HG03469 (cell line): ENCODE measurements around the gene ADAMTS8.
"Not testable (repeated sequence)": the region's sequence is repeated elsewhere in the genome, so short reads cannot be mapped to it uniquely, and the experiment has no call there.

Experiments used
- ATAC-seq: cut with Tn5 transposase; IDR thresholded peaks from one replicate; pipeline ENCODE4 v1.9.1; 2021; ENCODE audit warnings: mild to moderate bottlenecking, moderate library complexity, moderate number of reproducible peaks; ENCODE audit not compliant: unreplicated experiment

The ADAMTS8 gene

DNA sequence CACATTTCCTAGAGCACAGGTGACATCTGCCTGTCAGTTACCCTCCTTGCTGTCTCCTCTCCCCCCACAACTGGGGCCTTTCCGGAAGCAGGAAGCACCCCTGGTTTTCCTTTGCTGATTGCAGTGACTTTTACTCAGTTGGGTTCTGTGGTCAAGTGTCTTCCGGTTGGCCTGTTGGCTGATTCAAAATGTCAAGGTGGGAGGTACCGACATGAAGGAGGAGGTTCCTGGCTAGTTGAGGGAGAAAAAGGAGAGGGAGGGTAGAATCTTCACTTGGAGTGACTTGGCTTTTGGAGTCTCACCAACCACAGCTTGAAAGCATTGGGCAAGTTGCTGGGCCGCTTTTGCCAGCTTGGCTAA lies 10.7 kb upstream of the ADAMTS8 start:
- ATAC-seq: no peak

DNA sequence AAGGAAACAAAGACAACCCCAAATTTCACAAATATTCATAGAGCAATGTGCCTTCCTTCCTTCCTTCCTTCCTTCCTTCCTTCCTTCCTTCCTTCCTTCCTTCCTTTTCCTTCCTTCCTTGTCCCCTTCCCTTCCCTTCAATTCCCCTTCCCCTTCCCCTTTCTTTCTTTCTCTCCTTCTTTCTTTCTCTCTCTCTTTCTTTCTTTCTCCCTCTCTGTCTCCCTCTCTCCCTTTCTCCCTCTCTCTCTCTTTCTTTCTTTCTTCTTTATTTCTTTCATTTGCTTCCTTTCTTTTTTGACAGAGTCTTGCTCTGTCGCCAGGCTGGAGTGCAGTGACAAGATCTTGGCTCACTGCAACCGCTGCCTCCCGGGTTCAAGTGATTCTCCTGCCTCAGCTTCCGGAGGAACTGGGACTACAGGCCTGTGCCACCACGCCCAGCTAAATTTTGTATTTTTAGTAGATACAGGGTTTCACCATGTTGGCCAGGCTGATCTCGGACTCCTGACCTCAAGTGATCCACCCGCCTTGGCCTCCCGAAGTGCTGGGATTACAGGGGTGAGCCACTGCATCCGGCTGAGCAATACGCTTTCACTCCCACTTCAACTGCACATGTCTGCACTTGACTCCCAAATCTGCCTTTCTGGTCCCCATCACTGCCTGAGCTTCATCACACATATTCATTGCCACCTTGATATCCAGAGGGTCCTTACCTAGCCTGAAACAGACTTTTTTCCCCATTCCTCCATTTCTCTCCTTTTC lies 10.2 kb upstream of the ADAMTS8 start:
- not testable (repeated sequence) for ATAC-seq

DNA sequence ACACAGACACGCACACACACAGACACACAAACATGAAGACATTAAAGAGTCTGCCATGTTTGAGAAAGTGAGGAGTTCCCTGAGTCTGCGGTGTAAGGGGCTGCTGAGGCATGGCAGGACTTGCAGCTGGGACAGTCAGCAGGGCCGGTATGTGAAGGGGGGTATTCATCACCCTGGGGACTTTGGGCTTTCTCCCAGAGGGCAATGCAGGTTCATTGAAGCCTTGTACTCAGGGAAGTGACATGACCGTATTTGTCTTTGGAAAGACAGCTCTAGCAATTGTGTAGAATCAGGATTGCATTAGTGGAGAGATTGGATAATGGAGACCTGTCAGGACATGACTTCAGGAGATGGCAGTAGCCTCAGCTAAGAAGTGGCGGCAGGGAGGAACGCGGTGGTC lies 9.4 kb upstream of the ADAMTS8 start:
- ATAC-seq: no peak

DNA sequence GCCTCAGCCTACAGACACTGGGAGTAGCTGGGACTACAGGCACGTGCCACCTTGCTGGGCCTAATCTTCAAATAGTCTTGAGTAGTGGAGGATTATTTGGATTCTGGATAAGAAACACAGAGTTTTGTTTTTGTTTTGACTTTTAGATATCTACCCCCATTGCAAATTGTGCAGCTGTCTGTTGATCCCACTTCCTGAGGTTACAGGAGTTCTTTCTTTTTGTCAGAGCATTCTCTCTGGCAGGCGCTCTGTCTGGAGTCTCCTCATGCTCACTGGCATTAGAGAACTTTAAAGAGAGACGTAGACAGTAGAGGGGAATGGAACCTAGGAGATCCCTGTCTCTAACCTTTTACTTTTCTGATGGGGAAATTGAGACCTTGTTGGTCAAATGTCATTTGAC lies 7.8 kb upstream of the ADAMTS8 start:
- no peak for ATAC-seq

DNA sequence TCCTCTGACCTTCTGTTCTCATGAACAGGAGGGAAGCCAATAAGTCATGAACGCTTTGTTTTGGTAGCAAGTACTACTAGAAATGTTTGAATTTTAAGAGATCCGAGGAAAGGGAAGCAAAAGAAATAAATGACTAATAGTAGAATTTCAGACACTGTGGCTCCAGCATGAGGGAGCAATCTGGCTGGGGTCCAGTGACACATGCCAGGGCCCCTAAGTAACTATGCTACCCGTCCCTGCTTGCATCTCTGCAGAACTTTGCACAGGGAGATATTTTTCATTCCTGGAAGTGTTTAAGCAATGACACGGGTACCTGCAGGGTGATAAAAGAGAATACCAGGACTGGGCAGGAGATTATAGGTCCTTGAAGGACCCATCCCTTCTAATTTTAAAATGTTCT lies 7.3 kb upstream of the ADAMTS8 start:
- no peak for ATAC-seq

DNA sequence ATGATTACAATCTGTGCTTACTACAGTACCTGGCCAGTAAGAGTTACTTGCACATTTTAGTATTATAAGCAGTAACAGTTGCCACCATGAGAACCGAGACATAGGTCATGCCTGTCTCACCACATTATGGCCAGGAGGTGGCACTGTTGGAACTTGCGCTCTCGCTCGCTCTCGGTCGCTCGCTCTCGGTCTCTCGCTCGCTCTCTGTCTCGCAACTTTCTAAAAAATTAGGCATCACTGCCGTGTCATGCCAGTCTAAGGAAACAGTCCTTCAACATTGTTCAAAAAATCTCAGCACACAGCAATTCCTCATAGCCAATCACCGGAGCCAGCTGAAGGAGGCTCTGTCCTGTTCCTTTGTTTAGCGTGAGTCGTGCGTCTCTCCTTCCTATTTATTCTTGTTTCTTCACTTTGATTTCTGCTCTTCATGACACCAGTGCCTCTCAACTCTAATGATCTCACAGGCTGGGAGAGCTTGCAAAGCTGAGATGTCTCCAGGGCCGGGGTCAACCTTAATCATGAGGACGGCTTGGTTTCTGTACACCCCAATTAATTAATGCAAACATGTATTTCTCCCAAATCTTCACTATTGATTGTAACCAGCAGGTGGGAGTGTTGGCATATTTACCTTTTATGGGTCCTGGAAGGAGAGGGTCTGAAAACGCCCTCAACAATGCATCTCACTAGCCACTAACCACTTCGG lies 6.3 kb upstream of the ADAMTS8 start:
- peak; percentile 90 for ATAC-seq

DNA sequence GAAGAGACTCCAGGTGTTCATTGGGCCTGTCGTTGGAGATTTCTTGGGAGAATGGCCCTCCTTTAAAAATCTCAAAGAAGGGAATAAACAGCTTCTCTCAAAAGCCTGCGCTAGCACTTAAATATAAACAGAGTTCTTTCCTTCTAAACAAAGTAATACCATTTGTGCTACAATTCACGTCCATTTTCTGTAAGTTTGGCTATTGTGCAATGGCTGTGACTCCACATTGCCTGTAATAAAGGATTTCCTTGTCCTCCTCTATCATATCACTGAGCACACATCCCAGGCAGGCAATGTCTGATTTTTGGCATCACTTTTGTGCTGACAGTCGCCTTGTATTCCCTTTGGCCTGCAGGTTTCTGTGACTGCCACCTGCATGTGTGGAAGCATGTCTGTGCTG lies 4.9 kb upstream of the ADAMTS8 start:
- no peak for ATAC-seq

DNA sequence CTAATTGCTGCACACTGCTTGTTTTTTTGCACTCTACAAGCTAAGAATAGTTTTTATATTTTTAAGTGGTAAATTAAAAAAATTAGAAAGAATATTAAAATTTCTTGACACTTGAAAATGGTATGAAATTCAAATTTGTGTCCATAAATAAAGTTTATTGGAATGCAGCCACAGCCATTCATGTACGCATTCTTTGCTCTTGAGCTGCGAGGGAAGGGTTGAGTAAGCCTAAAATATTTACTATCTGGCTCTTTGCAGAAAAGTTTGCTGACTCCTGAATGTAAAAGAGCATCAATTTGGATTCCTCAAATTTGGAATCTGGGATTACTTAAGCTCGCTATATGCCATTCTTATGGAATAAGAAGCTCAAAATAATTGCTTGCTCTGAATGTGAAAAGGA lies 3.4 kb upstream of the ADAMTS8 start:
- no peak for ATAC-seq

DNA sequence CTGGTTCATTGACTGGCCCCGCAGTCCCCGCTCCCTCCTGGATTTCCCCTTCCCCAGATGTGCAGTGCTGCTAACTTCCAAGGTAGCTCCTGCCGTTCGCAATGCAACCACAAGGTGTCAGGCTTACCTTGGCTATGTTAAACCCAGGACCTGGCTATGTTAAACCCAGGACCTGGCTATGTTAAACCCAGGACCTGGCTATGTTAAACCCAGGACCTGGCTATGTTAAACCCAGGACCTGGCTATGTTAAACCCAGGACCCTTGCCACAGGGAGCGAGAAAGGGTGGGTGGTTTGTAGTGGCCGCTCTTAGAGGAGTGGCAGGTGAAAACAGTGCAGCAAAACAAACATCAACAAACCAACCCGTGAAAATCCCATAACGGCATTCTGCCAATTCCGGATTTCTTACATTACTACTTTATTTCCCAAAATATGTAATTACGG lies 2.9 kb upstream of the ADAMTS8 start:
- peak; percentile 41 for ATAC-seq

DNA sequence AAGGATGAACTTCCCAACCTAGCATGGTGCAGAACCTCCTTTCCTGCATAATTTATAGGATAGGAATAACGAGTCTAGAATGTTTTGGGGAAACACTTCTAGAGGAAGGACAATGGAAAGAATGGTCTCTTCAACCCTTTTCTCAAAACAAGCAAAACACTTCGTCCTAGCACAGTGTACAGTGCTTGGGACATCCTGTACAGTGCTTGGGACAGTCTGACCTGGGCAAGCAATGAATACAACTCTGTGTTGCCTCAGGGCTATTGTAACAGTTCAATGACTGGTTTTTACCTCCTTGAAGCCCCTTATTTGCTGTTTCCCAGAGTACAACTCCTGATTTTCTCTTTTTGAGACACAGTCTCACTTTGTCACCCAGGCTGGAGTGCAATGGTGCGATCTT lies 1.6 kb upstream of the ADAMTS8 start:
- no peak for ATAC-seq

DNA sequence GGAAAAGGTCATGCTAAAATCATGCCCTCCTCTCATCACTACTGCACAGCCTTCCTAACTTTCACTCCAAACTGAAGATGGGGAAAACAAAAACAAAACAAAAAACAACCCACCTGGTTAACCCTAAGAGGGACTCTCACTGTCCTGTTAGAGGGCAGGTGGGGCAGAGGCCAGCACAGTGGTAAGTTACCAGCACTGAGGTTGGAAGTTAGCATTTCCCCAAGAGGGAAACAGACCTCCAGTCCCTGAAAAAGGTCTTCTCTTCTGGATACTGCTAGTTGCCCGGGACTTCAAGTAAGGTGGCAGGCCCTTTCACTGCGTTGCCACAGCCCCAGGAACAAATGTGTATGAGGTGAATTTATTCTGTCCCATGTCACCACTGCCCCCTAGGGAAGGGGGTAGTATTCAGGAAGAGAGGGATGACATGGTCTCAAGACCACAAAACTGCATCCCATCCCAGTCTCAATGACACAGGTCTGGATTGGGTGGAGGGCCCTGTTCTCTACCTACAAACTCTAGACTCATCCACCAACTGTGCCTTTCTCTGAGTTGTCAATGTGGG lies 792 bp upstream of the ADAMTS8 start:
- ATAC-seq: no peak

DNA sequence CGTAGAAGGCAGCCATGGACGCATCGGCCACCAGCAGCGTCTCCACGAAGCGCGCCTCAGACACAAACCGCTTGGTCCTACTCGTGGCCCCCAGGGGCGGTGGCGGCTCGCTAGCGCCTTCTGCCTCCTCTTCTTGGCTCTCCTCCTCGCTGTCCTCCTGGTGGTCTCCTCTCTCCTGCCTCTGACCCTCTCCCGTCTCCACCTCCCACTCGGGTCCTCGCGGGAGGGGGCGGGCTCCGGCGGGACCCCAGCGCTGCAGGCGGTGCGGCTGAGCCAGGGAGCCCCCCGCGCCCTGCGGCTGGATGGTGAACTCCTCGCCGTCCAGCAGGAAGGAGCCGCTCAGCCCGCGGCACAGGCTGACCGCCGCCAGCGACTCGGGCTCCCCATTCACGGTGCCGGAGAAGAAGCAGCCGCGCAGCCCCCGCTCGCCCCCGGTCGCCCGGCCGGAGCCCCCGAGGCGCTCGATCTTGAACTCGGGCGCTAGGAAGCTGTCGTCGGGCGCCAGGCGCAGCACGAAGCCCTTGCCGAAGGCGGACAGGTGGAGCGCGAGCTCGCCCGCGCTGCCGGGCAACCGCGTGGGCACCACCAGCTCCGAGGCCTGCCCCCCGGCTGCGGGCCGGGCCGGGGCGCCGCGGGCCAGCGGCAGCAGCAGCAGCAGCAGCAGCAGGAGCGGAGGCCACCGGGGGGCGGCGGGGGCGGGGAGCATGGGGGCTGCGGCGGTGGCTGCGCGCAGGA lies 661 bp downstream of the ADAMTS8 start:
- ATAC-seq: no peak

DNA sequence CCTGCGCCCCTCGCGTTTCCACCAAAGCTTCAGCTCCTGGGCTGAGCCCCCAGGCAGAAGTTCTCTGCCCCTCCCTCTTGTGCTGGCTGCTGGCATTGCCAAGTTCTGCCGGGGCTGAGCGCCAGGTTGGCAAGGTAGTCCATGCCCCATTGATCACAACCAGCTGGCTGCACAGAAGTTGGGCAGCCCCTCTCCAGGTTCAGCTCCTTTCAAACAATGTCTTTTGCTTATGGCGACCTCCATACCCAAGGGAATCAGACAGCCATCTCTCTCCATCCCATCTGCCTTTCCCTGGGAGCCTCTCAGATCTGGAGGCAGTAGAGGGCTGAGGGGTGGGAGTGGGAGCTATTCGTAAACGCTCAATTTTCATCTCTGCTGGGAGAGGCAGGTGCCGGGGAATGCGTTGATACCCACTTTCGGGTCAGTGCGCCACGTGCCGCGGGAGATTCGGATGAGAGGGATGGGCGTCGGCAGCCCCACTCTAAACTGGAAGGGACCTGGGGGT lies 1.5 kb downstream of the ADAMTS8 start:
- ATAC-seq: no peak

DNA sequence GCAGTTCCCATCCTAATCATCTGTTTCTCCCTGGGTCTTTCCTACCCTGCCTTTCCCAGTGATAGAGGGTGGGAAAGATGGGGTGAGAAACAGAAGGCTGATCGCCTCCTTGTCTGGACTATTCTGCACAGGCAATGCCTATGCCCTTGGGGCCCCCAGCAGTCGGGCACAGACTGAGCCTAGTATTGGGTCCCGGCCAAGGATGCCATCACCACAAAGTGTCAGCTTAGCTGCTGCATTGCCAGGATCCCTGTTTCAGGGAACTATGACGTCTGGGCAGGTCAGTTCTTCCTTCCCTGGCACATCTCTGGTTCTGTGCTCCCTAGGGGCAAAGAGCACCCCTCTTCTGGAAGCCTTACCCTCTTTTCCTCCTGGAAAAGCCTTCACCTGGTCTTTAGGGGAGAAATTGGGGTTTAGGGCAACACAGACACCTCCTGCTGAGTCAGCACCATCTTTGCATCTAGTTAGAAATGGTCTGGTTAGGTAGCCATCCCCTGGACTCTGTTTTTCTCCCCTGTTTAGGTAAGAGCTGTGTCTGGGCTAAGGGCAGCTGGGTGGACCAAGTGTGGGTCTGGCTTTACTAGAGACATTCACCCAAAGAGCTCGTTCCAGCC lies 2.1 kb downstream of the ADAMTS8 start:
- no peak for ATAC-seq

DNA sequence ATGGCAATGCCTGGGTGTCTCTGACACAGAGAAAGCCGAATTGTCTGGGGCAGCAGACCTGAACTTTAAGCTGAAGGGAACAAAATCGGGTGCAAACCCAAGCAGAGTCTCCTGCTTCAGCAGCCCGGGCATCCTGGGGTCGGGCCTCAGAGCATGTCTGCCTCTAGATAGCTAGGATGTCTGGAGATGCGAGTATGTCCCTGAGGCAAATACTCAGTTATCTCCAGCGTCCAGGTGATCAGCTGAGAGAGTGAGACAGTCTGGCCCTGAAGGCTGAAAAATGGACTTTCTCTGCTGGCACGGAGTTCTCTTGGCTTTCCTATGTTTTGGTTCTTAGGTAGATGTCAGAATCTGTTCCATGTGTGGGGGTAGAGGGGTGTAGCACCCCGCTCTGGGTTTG lies 3.3 kb downstream of the ADAMTS8 start:
- ATAC-seq: no peak

DNA sequence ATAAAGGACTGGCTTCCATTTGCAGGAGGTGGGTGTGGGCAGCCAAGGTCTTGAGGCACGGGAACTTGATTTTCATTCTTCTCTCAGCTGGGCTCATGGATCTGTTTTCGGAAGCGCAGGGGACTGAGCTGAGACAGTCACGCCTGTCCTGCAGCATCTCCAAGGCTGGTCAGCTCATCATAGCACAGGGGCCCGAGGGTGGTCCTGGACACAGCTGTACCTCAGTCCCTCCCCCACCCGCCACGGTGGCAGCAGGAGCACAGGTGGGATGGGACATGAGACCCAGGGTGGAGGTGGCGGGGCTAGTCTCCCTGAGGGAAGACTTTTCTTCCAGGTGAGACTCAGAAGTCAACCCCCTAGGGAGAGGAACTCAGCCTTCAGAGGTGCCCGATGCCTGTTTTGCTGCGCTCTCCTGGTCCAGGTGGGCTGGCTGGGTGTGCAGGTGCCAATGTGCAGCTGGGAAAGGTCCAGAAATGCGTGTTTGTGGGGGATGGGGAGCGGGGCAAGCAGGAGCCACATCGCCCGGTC lies 3.7 kb downstream of the ADAMTS8 start:
- no peak for ATAC-seq

DNA sequence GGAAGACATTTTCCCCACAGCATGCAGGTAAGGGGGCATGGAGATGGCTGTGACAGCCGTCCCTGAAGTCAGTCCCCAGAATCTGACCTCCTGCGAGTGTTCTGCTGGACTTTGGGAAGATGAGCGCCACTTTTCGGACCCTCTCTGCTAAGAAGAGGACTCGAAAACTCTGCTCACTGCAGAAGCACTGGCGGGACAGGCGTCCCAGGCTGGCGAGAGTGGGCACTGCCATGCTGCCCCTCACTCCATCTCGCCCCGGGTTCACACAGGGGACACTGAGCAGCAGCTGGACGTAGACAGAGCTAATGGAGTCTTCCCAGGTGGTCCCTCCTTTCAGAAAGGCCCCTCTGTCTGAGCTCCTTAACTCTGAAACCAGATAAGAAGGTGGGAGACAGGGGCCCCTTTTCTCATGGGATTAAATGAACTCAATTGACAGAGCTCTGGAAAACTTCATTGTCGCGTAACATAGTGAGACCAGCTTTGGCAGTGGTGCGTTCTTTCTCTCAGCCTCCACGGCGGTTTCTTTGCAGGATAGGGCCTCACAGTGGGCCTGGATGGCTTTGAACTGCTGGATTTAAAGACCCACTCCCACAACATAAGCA lies 4.8 kb downstream of the ADAMTS8 start:
- ATAC-seq: no peak

DNA sequence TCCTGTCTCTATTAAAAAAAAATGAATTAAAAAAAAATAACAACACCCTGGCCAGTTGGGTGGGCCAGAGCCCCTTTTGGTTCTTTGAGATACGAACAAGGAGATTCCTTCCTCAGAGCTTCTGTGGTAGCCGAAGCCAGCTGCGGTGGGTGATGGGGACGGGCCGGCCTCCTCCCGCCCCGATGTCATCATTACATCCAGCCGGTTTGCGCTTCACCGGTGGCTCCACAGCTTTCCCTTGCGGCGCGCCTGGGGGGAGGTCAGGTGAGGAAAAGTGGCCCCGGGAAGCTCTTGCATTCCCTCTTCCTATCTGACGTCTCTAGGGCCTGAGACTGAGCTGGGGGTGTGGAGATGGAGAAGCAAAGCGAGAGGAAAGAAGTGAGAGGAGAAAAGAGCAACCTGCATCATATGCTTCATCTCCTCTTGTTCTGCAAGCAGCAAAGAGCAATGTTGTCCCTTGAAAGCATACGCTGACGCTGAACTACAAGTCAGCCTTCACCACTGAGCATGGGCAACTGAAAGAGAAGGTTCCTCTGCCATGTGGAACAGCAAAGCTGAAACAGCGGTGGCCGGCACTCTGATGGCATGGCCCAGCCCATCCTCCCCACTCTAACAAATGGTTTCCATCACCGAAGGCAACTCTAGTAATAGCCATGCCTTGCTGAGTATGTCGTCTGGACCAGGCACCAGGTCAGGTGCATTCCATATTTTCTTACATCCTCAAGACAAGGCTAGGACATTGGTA lies 6.0 kb downstream of the ADAMTS8 start:
- no peak for ATAC-seq

DNA sequence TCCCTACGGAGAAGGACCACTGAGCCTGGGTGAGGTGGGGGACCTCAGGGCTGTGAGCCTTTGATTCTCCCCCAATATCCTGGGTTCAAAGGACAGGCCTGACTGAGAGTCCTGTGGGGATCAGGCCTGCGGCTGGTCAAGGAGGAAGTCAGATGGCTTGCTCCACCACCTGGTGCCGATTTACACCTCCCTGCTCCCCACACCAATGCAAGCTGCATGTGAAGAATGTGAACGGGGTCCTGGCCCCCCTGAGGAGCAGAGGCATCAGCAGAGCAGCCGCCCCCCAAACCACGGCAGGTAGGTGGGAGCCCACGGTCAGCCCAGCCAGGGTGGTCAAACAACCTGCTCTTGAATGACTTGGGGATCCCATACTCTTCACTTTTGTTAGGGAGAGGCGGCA lies 6.7 kb downstream of the ADAMTS8 start:
- no peak for ATAC-seq

DNA sequence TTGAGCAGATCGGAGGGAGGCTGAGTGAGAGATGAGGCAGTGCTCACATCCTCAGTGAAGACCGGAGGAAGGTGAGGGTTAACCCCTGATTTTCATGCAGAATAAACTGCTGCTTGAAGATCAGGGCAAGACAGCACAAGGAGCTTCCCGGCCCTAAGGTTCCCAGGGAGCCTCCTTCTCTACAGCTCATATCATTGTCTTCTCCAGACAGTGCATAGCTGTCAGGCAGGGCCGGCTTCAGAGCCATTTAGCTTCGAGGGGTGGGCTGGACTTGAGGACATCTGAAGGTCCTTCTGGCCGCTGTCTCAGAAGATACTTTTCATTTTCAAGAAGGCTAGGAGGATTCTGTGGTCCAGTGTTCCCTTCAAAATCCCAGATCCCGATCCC lies 7.2 kb downstream of the ADAMTS8 start:
- no peak for ATAC-seq
